GM19468 (cell line): Measurements from ENCODE around the gene TMEM52.

Experiments used
- ATAC-seq: cut with Tn5 transposase; IDR thresholded peaks from one replicate; pipeline ENCODE4 v1.9.1; 2021; ENCODE audit warnings: mild to moderate bottlenecking, moderate library complexity, moderate number of reproducible peaks; ENCODE audit not compliant: unreplicated experiment; ENCODE audit errors: extremely low read depth

TMEM52 gene

GRCh38 chr1:1917304-1917976, 1.6 kb downstream of the TMEM52 start:
- no peak for ATAC-seq

- no peak for ATAC-seq
Measured at GRCh38 chr1:1916851-1917251, 2.2 kb downstream of the TMEM52 start.

GRCh38 chr1:1915911-1916840, 2.9 kb downstream of the TMEM52 start:
- no peak for ATAC-seq

GRCh38 chr1:1914971-1915692, 3.9 kb downstream of the TMEM52 start, which contains the start of gene CALML6:
CALML6 (plus strand) TSS chr1:1915260; CDS start chr1:1915281, 21 bp downstream.
- no peak for ATAC-seq

GRCh38 chr1:1914101-1914970, 4.7 kb downstream of the TMEM52 start:
- no peak for ATAC-seq

- ATAC-seq: no peak
Measured at GRCh38 chr1:1911350-1912041, 7.6 kb downstream of the TMEM52 start.

- ATAC-seq: no peak
Measured at GRCh38 chr1:1910651-1911331, 8.3 kb downstream of the TMEM52 start.

- ATAC-seq: no peak
Measured at GRCh38 chr1:1910033-1910465, 9.0 kb downstream of the TMEM52 start.

GRCh38 chr1:1908506-1908791, 10.6 kb downstream of the TMEM52 start:
- ATAC-seq: no peak

- ATAC-seq: no peak
Measured at GRCh38 chr1:1907098-1907736, 11.9 kb downstream of the TMEM52 start.

- no peak for ATAC-seq
Measured at GRCh38 chr1:1906185-1907097, 12.6 kb downstream of the TMEM52 start.

- no peak for ATAC-seq
Measured at GRCh38 chr1:1903224-1903623, 15.9 kb downstream of the TMEM52 start.

GRCh38 chr1:1901641-1902294, 17.3 kb downstream of the TMEM52 start:
- no peak for ATAC-seq

GRCh38 chr1:1900883-1901640, 18.0 kb downstream of the TMEM52 start:
- ATAC-seq: no peak

GRCh38 chr1:1899967-1900327, 19.1 kb downstream of the TMEM52 start:
- ATAC-seq: no peak

GRCh38 chr1:1899266-1899966, 19.7 kb downstream of the TMEM52 start:
- ATAC-seq: no peak
